GM19467 (cell line): ENCODE measurements around the gene RMP24.

Experiments
- ATAC-seq: cut with Tn5 transposase; IDR thresholded peaks from one replicate; pipeline ENCODE4 v1.9.1; 2021; ENCODE audit warnings: mild to moderate bottlenecking, moderate library complexity; ENCODE audit not compliant: unreplicated experiment

Gene RMP24

DNA sequence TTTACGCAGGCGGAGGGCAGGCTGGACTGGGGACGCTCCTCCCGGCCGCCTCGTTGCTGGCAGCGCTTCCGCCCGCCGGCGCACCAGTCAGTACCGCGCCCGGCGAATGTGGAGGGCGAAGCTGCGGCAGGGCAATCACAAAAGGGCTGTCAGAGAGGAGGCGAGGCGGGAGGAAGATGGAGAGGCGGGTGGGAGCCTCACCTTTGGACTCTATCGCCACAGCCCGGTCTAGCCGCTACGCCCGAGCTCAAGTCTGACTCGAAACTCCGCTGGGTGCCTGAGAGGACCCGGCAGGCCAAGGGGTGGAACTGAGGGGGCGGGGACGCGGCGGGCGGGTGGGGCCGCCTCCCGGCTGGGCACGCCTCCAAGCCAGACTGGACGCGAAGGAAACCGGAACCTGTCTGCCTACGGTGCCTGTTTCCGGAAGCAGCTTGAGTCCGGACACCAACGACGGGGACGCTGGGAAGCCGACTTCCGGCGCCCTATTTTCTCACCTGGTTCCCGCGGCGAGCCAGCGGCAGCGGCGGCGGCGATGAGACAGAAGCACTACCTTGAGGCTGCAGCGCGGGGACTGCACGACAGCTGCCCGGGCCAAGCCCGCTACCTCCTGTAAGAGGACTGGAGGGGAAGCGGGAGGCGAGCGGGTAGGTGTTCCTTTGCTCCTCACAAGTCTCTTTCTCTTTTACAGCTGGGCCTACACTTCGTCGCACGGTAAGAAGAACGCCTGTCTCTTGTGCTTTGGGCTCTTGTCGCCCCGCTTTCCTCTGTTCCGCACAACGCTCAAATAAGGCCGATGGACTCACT, at the start of gene RMP24:
Gene RMP24 (plus strand): TSS at position 483 of the 804 bp plus-strand sequence.
- peak; percentile 91 for ATAC-seq

DNA sequence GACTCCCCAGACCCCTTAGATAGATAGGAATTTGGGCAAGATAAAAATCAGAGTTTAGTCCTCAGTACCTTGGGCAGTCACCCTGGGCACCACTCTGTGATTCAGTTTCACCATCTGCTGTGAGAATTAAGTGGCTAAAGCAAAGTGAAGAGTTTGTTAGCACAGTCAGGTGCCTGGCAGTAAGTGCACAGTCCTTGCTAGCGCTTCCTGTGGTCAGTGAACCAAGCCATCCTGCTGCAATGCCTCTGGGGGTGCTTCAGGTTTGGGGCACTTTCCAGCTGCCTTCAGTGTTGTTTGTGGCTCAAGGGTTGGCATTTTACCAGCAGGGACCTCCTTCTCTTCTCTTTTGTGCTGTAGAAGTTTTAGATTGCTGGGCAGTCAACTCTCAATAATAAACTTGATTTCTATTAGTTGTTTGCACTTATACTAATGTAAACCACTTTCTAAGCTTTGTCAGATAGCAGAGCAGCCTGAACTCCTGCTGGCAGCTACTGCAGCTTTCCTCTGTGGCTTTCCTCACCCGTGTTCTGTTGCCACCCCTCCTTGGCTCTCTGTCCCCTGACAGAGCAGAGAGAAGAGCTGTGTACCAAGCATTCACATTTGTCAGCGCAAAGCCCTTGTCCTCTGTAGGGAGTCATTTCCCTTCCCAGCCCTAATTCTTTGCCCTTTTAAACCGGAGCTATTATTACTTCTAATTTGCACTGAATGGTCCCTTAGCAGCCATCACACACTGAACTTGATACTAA, 48.4 kb upstream of the RMP24 start:
- ATAC-seq = no peak

DNA sequence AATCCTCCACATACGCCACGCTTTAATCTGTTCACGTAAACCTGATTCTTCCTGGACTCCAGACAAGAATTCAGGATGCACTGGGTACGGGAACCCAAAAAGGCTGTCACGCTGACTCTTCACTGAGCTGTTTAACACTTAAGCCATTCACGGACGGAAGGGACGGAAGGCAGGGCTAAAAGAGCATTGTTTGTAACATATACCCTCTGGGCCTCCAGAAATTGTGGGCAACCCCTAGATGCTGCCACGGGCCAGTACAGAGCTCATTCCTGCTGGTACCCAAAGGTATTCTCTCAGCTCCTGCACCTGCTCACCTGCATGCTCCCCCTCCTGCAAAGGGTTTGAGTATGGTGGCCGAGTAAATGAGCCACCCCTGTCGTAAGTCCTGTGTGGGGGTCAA, 45.6 kb upstream of the RMP24 start:
- ATAC-seq = no peak

DNA sequence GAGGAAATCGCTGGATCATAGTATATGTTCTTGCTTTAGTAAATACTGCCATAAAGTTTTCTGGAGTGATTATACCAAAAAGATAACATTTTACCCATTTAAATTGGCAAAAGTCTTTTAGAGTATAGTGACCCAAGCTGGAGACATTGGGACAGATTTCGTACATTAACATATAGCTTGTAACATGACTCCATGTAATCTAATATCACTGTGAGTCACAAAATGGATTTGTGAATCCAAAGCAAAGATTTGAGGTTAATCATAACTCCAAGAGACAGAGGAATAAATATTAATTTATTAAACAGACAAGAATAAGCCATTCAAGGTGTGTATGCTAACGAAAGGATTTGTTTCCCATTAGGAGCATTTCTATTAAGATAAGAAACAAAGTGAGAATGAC, 45.0 kb upstream of the RMP24 start:
- ATAC-seq = no peak

DNA sequence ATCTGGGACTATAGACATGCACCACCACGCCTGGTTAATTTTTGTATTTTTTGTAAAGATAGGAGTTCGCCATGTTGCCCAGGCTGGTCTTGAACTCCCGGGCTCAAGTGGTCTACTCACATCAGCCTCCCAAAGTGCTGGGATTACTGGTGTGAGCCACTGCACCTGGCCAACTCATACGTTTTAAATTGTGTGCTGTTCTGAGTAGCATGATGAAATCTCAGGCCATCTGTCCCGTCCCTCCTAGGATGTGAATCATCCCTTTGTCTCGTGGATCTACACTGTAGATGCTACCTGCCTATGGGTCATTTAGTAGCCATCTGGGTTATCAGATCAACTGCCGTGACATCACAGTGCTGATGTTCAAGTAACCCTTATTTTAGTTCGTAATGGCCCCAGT, 38.5 kb upstream of the RMP24 start:
- no peak for ATAC-seq

DNA sequence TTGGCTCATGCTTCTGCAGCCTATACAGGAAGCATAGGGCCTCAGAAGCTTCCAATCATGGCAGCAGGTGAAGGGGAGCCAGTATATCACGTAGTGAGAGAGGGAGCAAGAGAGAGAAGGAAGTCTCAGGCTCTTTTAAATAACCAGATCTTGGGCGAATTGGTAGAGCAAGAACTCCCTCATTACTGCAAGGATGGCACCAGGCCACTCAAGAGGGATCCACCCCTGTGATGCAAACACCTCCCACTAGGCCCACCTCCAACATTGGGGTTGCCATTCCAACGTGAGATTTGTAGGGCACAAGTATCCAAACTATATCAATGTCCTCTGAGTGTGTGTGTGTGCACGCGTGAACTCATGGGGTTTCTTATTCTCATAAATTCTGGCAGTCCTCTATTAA, 37.6 kb upstream of the RMP24 start:
- no peak for ATAC-seq

DNA sequence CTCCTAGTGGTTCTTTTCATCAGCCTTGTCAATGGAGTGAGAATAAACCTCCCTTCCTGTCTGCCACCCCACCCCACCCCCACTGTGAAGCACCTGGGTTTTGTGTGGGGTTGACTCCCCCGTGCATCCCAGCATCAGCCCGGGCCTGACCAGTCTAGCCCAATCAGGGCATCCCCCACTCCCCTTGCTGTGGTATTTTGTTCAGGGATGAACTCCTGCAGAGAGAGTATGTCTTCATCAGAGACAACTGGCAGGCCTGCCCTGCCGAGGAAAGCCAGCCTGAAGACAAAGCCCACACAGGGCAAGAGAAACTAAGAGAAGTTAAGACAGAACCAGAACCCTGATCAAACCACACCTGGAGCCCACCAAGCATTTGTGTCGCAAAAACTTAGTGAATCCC, 36.7 kb upstream of the RMP24 start:
- ATAC-seq = no peak

DNA sequence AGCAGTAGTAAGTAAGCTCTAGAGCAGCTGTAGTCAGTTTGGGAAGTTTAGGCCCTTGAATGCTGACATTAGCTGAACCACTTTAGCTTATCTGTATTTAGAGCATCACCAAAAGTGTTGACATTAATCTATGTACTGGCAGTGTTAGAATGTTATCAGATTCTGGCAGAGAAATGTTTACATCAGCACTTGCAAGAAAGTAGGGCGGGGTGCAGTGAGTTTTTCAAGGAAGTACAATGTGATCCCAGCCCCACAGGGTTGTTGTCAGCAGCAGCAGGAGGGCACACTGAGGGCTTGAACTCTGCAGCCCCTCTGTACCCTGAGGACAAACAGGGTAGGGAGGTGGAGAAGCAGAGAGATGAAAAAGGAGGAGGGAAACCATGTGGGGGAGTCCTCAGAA, 35.5 kb upstream of the RMP24 start:
- no peak for ATAC-seq

DNA sequence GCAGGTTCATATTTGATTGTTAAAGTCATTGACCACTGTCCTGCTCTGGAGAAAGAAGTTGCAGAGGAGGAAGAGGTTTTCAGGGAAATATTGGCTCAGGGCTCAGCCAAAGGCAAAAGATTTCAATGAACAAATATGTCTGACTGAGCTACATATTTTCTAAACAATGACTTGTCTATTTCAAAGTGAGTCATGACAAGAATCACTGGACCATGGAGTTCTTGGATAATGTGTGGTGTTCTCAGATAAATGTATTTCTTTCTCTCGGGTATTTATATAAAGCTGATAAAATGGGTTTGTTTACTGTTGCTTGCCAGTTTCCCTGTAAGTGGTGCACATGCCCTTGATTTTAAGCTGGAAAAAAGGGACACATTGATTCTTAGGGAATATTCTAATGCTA, 34.3 kb upstream of the RMP24 start:
- no peak for ATAC-seq

DNA sequence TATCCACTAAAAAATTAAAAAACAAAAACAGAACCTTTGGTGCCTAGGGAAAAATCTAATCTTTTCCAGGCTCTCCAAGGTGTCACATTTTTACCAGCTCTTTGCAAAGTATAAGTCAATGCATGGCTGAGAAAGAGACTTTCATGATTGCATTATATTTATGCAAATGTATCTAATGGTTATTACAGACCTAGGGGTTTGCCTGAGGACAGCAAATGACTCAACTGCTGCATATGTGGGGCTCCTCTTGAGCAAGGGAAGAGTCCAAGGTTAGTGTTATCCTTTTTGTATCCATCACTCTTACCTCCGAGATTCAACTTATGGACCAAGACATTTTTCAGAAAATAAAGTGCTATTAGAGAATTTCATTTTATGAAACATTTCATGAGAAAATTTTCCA, 33.9 kb upstream of the RMP24 start:
- ATAC-seq = no peak

DNA sequence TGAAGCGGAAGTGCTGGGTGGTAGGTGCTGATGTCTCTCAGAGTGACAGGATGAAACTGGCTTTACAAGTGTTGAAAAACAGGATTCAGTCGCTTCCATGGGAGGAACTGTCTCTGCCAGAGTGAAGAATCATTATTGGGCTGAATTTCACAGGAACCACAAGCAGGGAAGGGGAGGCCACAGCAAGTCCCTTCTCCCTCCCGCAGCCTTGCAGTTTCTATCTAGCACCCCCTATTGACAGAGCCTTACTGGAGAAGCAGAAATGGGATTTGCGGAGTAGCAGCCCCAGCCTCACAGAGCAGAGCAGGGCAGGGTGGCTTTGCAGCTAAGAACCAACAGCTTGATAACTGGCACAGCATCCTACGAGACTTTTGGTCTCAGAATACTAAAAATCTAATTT, 33.3 kb upstream of the RMP24 start:
- no peak for ATAC-seq

DNA sequence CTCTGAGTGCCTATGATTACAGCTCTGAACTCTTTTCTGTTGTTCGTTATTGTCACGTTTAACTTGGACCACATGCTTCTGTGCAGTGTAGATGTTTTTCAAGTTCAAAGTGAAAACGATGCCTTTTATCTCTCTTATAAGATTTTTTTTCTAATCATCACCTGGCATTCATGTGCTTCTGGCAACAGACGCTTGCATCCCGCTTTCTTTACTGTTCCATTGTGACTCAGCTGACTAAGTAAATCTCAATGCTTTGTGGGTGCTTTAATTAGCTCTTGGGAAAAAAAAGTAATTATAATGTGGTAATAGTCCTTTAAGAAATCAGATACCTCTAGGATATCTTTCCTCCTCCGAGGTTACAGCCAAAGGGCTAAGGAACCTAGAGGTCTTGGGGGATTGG, 31.2 kb upstream of the RMP24 start:
- ATAC-seq = no peak

DNA sequence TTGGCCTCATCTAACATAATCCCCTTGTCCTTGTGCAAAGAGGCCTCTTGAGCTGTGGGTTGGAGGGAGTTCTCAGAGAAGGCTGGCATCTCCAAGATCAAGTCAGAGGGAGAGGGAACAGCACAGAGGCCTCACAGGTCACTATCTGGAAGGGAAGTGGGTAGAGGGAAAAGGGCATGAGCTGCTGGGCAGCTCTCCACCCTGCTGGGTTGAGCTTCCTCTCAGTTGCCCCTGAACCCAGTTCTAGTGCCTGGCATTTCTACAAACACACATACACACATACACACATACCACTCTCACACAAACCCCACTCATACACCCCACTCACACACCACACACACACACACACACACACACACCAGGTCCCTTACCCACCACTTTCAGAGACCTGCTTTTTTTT, 30.3 kb upstream of the RMP24 start:
- no peak for ATAC-seq

DNA sequence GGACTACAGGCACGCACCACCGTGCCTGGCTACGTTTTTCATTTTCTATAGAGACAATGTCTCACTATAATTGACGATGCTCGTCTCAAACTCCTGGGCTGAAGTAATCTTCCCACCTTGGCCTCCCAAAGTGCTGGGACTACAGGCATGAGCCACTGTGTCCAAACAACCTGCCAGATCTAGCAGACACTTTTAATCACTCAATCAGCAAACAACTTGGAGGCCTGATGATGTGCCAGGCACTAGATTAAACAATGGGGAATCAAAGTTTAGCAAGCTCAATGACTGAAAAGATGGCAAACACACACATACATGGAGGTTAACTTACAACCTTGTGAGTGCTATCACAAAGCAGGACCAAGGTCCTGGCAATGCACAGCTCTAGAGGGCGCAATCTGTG, 29.8 kb upstream of the RMP24 start:
- ATAC-seq = no peak

DNA sequence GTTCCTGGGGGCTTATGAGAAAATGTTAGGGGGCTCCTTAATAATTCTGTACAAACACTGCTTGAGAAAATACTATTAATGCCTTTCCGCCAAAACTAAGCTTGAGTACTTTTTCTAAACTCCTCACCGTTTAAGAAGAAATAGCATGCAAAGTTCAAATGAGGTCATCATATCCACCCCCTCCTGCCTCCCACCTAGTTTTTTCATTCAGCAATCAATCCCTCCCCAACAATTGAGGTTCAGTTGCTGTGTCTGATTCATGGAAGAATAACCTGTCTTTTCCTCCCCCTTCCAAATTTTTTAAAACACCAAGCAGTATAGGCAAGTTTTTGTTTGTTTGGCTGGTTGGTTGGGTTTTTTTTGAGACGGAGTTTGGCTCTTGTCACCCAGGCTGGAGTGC, 24.4 kb upstream of the RMP24 start:
- no peak for ATAC-seq

DNA sequence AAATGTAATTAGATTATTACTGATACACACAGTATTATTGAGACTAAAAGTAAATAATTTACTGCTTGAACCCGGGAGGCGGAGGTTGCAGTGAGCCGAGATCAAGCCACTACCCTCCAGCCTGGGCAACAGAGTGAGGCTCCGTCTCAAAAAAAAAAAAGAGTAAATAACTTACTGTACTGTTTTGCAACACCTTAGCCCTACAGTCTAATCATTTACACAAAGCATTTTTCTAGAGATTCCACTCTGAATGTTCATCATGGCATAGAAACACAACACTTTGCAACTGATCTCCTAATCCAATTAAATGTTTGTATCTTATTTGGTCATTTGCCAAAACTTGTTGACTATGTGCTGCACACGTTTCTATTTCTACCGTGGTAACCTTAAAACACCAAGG, 23.4 kb upstream of the RMP24 start:
- ATAC-seq = no peak

DNA sequence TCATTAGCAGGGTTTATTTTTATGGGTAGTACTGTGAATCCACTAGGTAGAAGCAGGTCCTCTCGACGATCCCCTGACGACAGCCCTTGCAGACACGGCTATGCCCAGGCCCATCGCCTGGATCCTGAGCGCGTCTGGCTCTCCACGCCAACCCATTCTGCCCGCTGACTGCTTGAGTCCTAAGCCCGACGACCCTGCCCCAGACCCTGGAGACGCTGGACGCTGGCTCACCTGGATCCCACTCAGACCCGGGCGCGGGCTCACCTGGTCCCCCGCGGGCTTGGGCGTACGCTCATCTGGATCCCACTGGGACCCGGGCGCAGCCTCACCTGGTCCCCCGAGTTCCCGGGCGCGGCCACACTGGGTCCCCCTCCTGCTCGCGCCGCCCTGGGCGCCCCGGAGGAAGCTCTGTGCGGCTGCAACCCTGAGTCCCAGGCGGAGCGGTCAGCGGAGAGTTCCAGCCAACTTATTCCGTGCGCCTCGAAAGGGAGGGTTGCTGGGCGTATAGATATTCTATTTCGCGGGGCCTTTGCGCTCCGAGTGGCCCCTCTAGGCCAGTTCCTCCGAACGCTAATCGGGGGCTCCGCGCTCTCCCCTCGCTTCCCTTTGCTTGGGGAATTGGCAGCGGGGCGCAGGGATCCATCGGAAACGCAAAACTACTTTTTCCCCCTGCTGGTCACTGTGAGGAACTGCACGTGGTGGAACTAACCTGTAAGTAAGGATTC, 22.4 kb upstream of the RMP24 start:
- ATAC-seq = peak; percentile 50

DNA sequence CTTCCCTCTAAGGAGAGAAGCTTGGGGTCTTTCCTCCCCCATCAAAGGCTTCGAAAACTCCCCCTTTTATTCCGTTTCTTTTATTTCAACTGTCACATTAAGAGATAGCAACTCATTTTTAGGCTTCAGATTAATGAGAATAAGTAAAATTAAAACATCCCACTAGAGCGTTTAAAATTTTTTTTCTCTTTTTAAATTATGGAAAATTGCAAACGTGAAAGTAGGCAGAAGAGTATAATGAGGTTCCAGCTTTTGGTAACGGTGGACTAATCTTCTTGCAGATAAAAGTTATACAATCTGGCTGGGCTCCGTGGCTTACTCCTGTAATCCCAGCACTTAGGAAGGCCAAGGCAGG, 21.9 kb upstream of the RMP24 start:
- ATAC-seq = no peak

DNA sequence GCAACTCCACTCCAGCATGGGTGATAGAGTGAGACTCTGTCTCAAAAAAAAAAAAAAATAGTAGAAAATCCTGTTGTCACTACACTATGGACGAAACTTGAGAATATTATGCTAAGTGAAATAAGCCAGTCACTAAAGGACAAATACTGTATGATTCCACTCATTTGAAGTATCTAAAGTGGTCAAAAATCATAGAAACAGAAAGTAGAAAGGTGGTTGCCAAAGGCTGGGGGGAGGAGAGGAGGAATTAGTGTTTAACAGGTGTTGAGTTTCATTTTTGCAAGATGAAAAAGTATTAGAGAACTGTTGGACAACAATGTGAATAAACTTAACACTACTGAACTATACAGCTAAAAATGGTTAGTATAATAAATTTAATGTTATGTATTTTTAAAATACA, 18.8 kb upstream of the RMP24 start:
- peak; percentile 66 for ATAC-seq

DNA sequence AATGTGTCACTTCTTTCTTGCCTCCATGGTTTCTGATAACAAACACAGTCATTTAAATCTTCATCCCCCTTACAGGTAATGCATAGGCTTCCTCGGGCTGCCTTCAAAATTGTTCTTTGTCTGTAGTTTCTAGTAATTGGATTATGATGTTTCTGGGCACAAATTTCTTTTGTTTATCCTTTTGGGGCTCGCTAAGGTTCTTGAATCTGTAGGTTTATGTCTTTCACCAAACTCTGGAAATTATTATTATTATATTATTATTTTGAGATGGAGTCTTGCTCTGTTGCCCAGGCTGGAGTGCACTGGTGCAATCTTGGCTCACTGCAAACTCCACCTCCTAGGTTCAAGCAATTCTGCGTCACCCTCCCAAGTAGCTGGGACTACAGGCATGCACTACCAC, 16.3 kb upstream of the RMP24 start:
- no peak for ATAC-seq

DNA sequence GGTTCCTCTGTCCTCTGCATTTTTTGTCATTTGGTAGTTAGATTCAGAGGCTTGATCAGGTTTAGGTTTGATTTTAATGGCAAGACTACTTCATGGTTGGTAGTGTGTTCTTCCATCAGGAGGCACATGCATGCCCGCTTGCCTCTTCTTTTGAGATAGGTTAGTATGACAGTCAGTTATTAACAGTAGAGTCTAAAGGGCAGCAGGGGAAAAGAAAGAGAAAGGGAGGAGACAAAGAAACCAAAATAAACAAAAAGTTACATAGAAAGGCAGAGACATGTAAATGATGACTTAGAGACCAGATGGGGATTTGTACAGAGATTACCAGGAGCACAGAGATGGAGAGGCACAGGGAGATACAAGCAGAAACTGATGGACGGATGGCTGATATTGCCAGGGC, 10.2 kb upstream of the RMP24 start:
- ATAC-seq = no peak

DNA sequence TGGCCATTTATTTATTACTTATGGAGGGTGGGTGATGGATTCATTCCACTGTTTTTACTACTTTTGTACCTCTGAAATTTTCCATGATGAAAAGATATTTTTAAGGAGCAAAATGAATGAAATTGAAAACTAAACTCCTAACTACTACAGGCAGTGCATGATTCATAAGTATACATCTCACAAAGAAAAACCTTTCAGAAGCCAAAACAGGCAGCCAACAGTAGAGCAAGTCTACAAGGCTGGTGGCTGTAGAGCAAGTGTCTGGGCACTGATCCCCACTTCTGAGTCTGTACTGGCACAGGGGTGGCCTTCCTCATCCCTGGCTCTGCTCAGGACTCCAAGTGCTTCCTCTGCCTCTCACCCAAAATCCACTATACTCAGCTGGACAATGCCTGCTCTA, 8.2 kb upstream of the RMP24 start:
- no peak for ATAC-seq
